Measurements from ENCODE around the gene ANKRD10. TPM values are rescaled to one million over a fixed set of nuclear protein-coding genes. Genes with fewer than 3 reads are reported as not detected.
"Not testable (repeated sequence)": the region's sequence is repeated elsewhere in the genome, so short reads cannot be mapped to it uniquely, and the experiment has no call there.

ANKRD10 gene
- total and polyA plus RNA-seq, 7 donors: 82.0 to 225 (median 115) TPM

- no peaks in the 10 kb centered on the region for H3K36me3 ChIP-seq (ENCODE audit: insufficient read depth in 1 of 2, low read depth in 1 of 2)
- H3K27ac ChIP-seq: no peak overlapping the region
- DNase-seq: no peak
- no peak for ATAC-seq
- intact Hi-C loops (cut with DNase I): no loop called here
- no peak for TF ChIP-seq CTCF (IDR thresholded peaks at IDR 0.05)
- no peaks in the 10 kb centered on the region for H3K4me1 ChIP-seq
- peaks cover 0 to 1% (median 0%) of the 10 kb centered on the region in 3 donors for H3K27me3 ChIP-seq (ENCODE audit: insufficient read depth in 3 of 3, low read length in 2 of 3)
- H3K9me3 ChIP-seq: no peaks in the 10 kb centered on the region
- 89 to 94% (median 91%) methylated on average over 13 to 14 of the region's 14 CpGs for WGBS, 3 donors
- H3K4me3 ChIP-seq: no peak overlapping the region
These were observed 39.1 kb upstream of the ANKRD10 start for GRCh38 chr13:110953833-110954532.

GRCh38 chr13:110953416-110953815, 38.5 kb upstream of the ANKRD10 start:
- Histone ChIP-seq H3K4me3 (no peak overlapping the region), H3K27ac (no peak overlapping the region), H3K36me3 (ENCODE audit: insufficient read depth in 1 of 2, low read depth in 1 of 2) (no peaks in the 10 kb centered on the region), H3K27me3 (ENCODE audit: insufficient read depth in 3 of 3, low read length in 2 of 3) (peaks cover 0 to 2% (median 0%) of the 10 kb centered on the region in 3 donors), H3K4me1 (no peaks in the 10 kb centered on the region), H3K9me3 (no peaks in the 10 kb centered on the region)
- ATAC-seq: no peak
- DNase-seq: no peak
- 94 to 95% (median 95%) methylated on average over 12 of the region's 12 CpGs for WGBS, 3 donors
- no peak for TF ChIP-seq CTCF (IDR thresholded peaks at IDR 0.05)
- intact Hi-C loops (cut with DNase I): no loop called here

- 81 to 95% (median 92%) methylated on average over 6 of the region's 6 CpGs for WGBS, 3 donors
- H3K4me1 ChIP-seq; intact Hi-C loops (cut with DNase I); H3K36me3 ChIP-seq (ENCODE audit: insufficient read depth in 1 of 2, low read depth in 1 of 2); H3K4me3 ChIP-seq; H3K27ac ChIP-seq; H3K27me3 ChIP-seq (ENCODE audit: insufficient read depth in 3 of 3, low read length in 2 of 3); ATAC-seq; H3K9me3 ChIP-seq; DNase-seq: not testable (repeated sequence)
These were observed 37.3 kb upstream of the ANKRD10 start for GRCh38 chr13:110952135-110952534.

- no peaks in the 10 kb centered on the region for H3K4me1 ChIP-seq
- H3K4me3 ChIP-seq: no peak overlapping the region
- DNase-seq: no peak
- no peaks in the 10 kb centered on the region for H3K9me3 ChIP-seq
- no peak for TF ChIP-seq CTCF (IDR thresholded peaks at IDR 0.05)
- peaks cover 0 to 2% (median 0%) of the 10 kb centered on the region in 3 donors for H3K27me3 ChIP-seq (ENCODE audit: insufficient read depth in 3 of 3, low read length in 2 of 3)
- H3K27ac ChIP-seq: no peak overlapping the region
- no peak for ATAC-seq
- 61 to 80% (median 72%) methylated on average over 8 of the region's 8 CpGs for WGBS, 3 donors
- intact Hi-C loops (cut with DNase I): no loop called here
- H3K36me3 ChIP-seq (ENCODE audit: insufficient read depth in 1 of 2, low read depth in 1 of 2): no peaks in the 10 kb centered on the region
These were observed 36.1 kb upstream of the ANKRD10 start for GRCh38 chr13:110950819-110951570.

GRCh38 chr13:110950356-110950755, 35.5 kb upstream of the ANKRD10 start:
- H3K4me3 ChIP-seq: no peak overlapping the region
- DNase-seq (no peak), ATAC-seq (no peak)
- intact Hi-C loops (cut with DNase I): no loop called here
- no peak for TF ChIP-seq CTCF (IDR thresholded peaks at IDR 0.05)
- WGBS, 3 donors: 94 to 98% (median 97%) methylated on average over 8 of the region's 8 CpGs
- peaks cover 0 to 2% (median 0%) of the 10 kb centered on the region in 3 donors for H3K27me3 ChIP-seq (ENCODE audit: insufficient read depth in 3 of 3, low read length in 2 of 3)
- no peak overlapping the region for H3K27ac ChIP-seq
- H3K9me3 ChIP-seq: no peaks in the 10 kb centered on the region
- H3K4me1 ChIP-seq: no peaks in the 10 kb centered on the region
- H3K36me3 ChIP-seq (ENCODE audit: insufficient read depth in 1 of 2, low read depth in 1 of 2): no peaks in the 10 kb centered on the region
